Large intestine (tissue), 3 donors: Measurements from ENCODE around the gene EPB41L4B. TPM values are rescaled to one million over a fixed set of nuclear protein-coding genes. Genes with fewer than 3 reads are reported as not detected.
"Not testable (repeated sequence)": the region's sequence is repeated elsewhere in the genome, so short reads cannot be mapped to it uniquely, and the experiment has no call there.

Experiments
- DNase-seq, 2 donors: peaks; one replicate each; pipeline versions ENCODE4 v3.0.0 to v3.0.0-alpha.2; 2013
- H3K27ac ChIP-seq: one replicate; pipeline ENCODE4 v1.5.1; 2013; ENCODE audit warnings: low read length
- H3K27me3 ChIP-seq: 2 replicates; pipeline ENCODE4 v1.6.1; 2013; ENCODE audit warnings: low read length; ENCODE audit not compliant: control insufficient read depth, insufficient read depth
- H3K36me3 ChIP-seq: 2 replicates; pipeline ENCODE4 v1.6.1; 2013; ENCODE audit warnings: low read length; ENCODE audit not compliant: control insufficient read depth, insufficient read depth
- H3K4me1 ChIP-seq: one replicate; pipeline ENCODE4 v1.6.1; 2013; ENCODE audit warnings: low read length; ENCODE audit not compliant: control insufficient read depth, insufficient read depth
- H3K4me3 ChIP-seq: one replicate; pipeline ENCODE4 v1.5.1; 2013; ENCODE audit warnings: low read length
- H3K9me3 ChIP-seq: one replicate; pipeline ENCODE4 v1.6.1; 2013; ENCODE audit warnings: mild to moderate bottlenecking, low read depth, low read length, moderate library complexity; ENCODE audit not compliant: control insufficient read depth
- WGBS: methylation state at CpG from one replicate; pipeline ENCODE4 v1.1.5; 2013; ENCODE audit warnings: low lambda C conversion rate; ENCODE audit not compliant: insufficient coverage; 5-methylcytosine and 5-hydroxymethylcytosine counted together
- polyA plus RNA-seq: library from polyadenylated mRNA; unstranded; fragments of 120-200 nt; gene quantifications from one replicate; pipeline ENCODE4 v1.2.1, GENCODE V29; 2013

Gene EPB41L4B
- polyA plus RNA-seq, 1 donor = 35.5 TPM

DNA sequence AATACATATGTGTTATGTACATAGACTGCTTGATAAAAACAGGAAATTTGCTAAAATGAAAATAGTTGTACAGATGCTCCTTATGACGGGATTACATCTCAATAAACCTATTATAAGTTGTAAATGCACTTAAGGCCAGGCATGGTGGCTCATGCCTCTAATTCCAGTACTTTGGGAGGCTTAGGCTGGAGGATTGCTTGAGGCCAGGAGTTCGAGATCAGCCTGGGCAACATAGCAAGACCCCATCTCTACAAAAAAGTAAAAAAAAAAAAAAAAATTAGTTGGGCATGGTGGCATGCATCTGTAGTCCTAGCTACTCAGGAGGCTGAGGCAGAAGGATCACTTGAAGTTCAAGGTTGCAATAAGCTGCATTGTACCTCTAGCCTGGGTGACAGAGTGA lies 37.2 kb downstream of the EPB41L4B start:
- not testable (repeated sequence) for H3K27ac ChIP-seq, H3K4me1 ChIP-seq, H3K9me3 ChIP-seq, DNase-seq, H3K4me3 ChIP-seq, H3K27me3 ChIP-seq, H3K36me3 ChIP-seq
- WGBS = no CpG with 5 or more reads among the region's 2 CpGs

DNA sequence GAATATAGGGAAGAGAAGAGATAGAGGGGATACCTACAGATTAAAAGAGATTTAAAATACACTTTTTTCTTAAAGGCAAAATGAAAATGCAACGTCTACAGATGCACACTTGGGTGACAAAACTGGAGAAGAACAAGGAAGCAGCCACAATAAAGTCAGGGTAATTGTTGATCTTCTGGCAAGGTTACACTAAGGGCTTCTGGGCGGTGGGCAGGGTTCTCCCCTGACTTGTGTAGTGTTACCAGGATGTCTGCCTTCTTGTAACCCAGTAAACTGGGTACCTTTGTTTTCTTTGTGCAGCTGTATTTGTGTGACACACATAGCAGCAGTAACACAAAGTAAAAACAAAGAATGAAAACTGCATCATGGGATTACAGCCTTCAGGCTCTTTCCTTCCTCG lies 37.8 kb downstream of the EPB41L4B start:
- DNase-seq = no peak
- H3K36me3 ChIP-seq = no peaks in the 10 kb centered on the region
- no peaks in the 10 kb centered on the region for H3K4me1 ChIP-seq
- no peaks in the 10 kb centered on the region for H3K9me3 ChIP-seq
- H3K27me3 ChIP-seq = no peaks in the 10 kb centered on the region
- H3K4me3 ChIP-seq = no peak overlapping the region
- no CpG with 5 or more reads among the region's 3 CpGs for WGBS
- no peak overlapping the region for H3K27ac ChIP-seq

DNA sequence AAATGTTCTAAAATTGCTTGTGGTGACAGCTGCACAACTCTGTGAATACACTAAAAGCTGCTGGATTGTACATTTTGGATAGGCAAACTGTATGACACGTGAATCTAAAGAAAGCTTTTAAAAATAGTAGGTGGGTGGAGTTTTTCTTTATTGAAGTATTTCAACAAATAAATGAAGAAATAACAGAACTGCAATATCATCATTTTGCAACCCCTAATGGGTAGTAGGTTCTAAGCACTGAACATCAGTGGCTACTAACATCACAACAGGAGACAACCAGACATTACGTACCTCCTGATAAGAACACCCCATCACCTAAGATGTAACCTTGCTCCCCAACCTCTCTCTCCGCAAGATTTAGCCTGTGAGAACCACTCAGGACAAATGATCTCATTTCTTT lies 38.6 kb downstream of the EPB41L4B start:
- no peaks in the 10 kb centered on the region for H3K27me3 ChIP-seq
- no peak overlapping the region for H3K27ac ChIP-seq
- no peaks in the 10 kb centered on the region for H3K9me3 ChIP-seq
- WGBS = 100% methylated on average over 1 of the region's 3 CpGs
- no peak for DNase-seq
- no peak overlapping the region for H3K4me3 ChIP-seq
- no peaks in the 10 kb centered on the region for H3K36me3 ChIP-seq
- H3K4me1 ChIP-seq = no peaks in the 10 kb centered on the region

DNA sequence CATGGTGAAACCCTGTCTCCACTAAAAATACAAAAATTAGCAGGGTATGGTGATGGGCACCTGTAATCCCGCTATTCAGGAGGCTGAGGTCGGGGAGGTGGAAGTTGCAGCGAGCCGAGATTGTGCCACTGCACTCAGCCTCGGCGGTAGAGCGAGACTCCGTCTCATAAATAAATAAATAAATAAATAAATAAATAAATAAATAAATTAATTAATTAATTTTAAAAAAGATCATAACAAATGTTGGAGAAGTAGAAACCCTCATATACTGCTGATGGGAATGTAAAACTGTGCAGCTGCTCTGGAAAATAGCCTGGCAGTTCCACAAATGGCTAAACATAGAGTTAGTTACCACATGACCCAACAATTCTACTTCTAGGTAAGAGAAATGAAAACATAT lies 39.3 kb downstream of the EPB41L4B start:
- H3K4me1 ChIP-seq = no peaks in the 10 kb centered on the region
- no peaks in the 10 kb centered on the region for H3K9me3 ChIP-seq
- no peaks in the 10 kb centered on the region for H3K36me3 ChIP-seq
- DNase-seq = no peak
- H3K27ac ChIP-seq = no peak overlapping the region
- no peaks in the 10 kb centered on the region for H3K27me3 ChIP-seq
- WGBS = 100% methylated on average over 1 of the region's 8 CpGs
- no peak overlapping the region for H3K4me3 ChIP-seq

DNA sequence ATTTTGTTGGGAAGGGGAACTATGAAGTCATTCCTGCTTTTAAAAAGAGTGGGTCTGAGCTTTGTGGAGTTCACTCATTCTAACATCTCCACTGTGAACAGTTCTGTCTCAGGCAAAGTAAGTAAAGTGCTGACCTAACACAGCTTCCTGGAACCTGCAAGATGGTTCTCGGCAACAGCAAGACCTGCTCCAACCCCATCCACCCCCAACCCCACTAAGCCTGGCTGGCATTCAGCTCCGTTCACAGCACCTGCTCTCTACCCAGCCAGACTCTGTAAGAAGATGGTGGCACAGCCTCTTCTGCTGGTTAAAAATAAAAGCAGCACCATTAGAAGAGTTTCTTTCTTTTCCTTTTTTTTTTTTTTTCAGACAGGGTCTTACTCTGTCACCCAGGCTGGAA lies 42.0 kb downstream of the EPB41L4B start:
- H3K9me3 ChIP-seq = no peaks in the 10 kb centered on the region
- H3K4me3 ChIP-seq = no peak overlapping the region
- no peak overlapping the region for H3K27ac ChIP-seq
- no peaks in the 10 kb centered on the region for H3K4me1 ChIP-seq
- WGBS = no CpG with 5 or more reads among the region's 2 CpGs
- DNase-seq = no peak
- no peaks in the 10 kb centered on the region for H3K36me3 ChIP-seq
- no peaks in the 10 kb centered on the region for H3K27me3 ChIP-seq

DNA sequence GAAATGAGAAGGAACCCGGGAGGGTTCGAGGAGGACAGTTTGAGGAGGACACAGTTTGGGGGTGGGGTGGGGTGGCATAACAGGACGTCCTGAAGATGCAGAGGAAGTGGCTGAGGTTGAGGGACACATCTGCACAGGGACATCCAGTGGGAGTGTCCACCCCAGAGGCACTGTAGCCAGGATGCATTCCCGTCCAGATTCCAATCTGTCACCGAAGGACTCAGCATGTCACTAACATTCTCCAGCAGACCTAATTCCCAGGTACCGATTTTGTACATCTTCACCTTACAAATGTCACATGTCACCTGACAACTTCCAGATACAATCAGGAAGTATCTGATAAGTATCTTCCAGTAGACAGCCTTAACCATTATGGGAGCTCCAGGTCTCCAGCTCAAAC lies 42.6 kb downstream of the EPB41L4B start:
- no peaks in the 10 kb centered on the region for H3K27me3 ChIP-seq
- DNase-seq = no peak
- H3K4me1 ChIP-seq = no peaks in the 10 kb centered on the region
- H3K36me3 ChIP-seq = no peaks in the 10 kb centered on the region
- H3K4me3 ChIP-seq = no peak overlapping the region
- WGBS = no CpG with 5 or more reads among the region's 6 CpGs
- H3K27ac ChIP-seq = no peak overlapping the region
- no peaks in the 10 kb centered on the region for H3K9me3 ChIP-seq

DNA sequence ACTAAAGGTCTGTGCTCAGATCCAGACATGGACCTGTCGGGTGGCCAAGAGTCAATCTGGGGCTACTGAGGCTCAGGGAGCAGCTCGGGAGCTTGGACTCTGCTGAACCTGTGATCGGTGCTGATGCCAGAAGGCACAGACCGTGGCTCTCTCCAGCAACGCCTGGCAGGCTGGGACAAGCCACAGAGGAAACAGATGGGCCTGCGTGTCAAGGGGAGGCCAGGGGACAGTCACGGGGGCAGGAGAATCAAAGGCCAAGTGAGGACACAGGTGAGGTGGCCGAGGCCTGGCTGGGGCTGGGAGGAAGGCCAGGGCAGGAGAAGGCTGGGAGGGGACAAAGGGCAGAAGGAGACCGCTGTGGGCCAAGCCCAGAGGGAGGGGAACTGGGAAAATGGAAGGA lies 43.4 kb downstream of the EPB41L4B start:
- Histone ChIP-seq H3K9me3 (no peaks in the 10 kb centered on the region), H3K27ac (no peak overlapping the region), H3K27me3 (no peaks in the 10 kb centered on the region), H3K36me3 (no peaks in the 10 kb centered on the region), H3K4me3 (no peak overlapping the region), H3K4me1 (no peaks in the 10 kb centered on the region)
- no peak for DNase-seq
- WGBS = 0% methylated on average over 1 of the region's 9 CpGs

DNA sequence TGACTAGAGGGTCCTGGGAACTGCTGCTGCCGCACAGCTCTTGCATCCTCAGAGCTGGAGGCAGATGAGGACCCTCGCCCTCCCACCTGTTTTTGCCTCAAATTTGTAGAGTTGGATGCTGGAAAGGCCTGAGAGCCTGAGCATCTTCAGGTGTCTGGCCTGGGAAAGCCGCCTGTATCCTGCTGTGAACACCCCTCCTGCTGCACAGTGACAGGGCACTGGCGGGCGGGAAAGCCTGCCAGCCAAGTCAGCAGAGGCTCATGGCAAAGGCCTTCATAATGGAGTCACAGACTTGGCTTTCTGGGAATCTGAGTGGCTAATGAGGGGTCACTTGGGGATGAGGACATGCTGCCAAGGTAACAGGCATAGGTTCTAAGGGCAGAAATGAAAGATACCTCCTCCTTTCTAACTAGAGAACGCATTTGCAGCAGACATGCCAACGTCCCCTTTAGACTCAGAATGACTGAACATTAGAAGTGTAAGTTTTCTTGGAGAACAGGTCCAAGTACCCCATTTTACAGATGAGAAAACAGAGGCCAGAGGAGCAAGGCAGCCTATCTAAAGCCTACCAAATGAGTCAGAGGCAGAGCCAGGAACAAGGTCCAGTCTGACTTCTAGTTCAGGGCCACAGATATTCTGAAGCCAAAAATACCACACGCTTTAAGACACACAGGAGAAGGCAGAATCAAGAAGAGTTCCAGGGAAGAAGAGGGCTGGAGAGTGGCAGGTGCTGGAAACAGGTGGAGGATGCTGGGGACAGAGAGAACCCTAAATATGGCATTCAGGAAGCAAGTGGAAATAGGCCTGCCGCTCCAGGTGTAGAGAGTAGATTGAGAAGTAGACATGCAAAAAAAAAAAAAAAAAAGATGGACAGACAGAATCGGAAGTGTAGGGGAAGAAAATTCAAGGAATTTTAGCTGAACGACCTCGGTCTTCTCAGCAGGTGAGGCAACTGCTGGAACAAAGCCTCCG lies 44.1 kb downstream of the EPB41L4B start:
- no peak overlapping the region for H3K4me3 ChIP-seq
- H3K27ac ChIP-seq = no peak overlapping the region
- no peaks in the 10 kb centered on the region for H3K9me3 ChIP-seq
- H3K4me1 ChIP-seq = no peaks in the 10 kb centered on the region
- no peaks in the 10 kb centered on the region for H3K27me3 ChIP-seq
- no peaks in the 10 kb centered on the region for H3K36me3 ChIP-seq
- no CpG with 5 or more reads among the region's 13 CpGs for WGBS
- DNase-seq = no peak

DNA sequence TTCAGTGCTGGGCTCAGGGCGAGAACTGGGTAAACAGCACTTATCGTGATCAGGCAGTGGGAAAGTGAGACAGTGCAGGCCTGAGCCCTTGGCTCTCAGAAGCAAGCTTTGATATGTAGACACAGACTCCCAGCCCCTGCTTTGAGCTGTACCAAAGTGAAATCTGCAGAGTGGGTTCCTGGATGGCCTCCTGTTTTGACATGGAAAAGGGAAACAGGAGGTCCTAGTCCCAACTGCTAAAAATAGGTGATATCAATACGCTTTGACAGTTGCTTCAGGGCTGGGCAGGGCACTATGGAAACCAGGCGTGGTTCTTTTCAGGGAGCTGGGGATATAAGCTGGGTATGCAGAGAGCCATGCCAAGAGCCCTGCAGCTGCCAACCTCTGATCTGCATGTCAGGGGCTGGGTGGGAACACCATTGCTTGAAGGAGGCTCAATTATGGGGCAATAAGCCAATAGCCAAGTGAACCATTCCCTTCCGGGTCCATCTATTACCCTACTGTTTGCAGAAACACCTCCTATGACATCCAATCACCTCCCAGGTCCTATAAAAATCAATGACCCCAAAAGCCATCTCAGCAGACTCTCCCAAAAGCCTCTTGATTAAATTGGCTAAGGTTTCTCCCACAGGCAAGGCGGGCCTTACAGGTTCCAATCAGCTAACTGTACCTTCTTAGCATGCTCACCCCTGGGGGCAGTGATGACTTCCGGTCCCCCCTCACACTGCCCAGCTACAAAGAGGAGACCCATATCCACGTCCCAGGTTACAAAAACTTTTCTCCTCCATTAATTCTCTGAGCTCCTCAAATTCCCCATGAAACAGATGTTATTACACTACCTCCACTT lies 45.8 kb downstream of the EPB41L4B start:
- Histone ChIP-seq H3K9me3 (no peaks in the 10 kb centered on the region), H3K4me3 (no peak overlapping the region), H3K4me1 (no peaks in the 10 kb centered on the region), H3K36me3 (no peaks in the 10 kb centered on the region), H3K27me3 (no peaks in the 10 kb centered on the region), H3K27ac (no peak overlapping the region)
- DNase-seq = no peak
- no CpG with 5 or more reads among the region's 8 CpGs for WGBS

DNA sequence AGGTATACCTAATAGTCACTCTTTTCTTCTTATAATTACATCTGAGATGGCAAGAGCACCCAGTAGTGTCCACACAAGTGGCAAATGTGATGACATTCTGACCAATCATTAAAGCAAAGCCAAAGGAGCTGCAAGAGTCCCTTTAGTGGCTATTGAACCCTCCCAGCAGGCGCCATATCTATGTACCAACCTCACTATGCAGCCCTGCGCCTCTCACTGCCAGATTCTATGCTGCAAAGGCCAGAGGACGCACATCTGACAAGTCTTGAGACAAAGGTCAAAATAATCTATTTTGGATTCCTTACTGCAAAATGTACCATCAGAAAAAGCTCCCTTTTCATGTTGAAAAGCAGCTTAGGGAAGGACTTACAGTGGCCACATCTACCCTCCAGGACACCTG lies 47.0 kb downstream of the EPB41L4B start:
- WGBS = 40% methylated on average over 1 of the region's 3 CpGs
- no peaks in the 10 kb centered on the region for H3K27me3 ChIP-seq
- H3K9me3 ChIP-seq = no peaks in the 10 kb centered on the region
- no peaks in the 10 kb centered on the region for H3K36me3 ChIP-seq
- H3K4me1 ChIP-seq = no peaks in the 10 kb centered on the region
- no peak for DNase-seq
- H3K27ac ChIP-seq = no peak overlapping the region
- no peak overlapping the region for H3K4me3 ChIP-seq
